Stimulated activated CD8-positive, alpha-beta memory T cell treated with anti-CD3 and anti-CD28 coated beads, Interleukin-12 subunit alpha, Interleukin-12 subunit beta, amount 100 ng/mL, for 4 hours (primary cell): ENCODE data around the gene SNCB.

Experiments
- DNase-seq: peaks from one replicate; pipeline ENCODE4 v3.0.0-alpha.2; 2020; ENCODE audit warnings: low read depth

SNCB gene

GRCh38 chr5:176629853-176630680 lies at the start of gene SNCB, which contains the start of gene EIF4E1B:
Gene SNCB, minus strand, starts transcription at chr5:176630534. Its CDS starts 880 bp downstream, at chr5:176629654.
Gene EIF4E1B, plus strand, starts transcription at chr5:176630675. Its CDS starts 12,113 bp downstream, at chr5:176642788.
- DNase-seq = peak; percentile 41

- DNase-seq = no peak
Measured at GRCh38 chr5:176679365-176680225, 49.3 kb upstream of the SNCB start.

- no peak for DNase-seq
Measured at GRCh38 chr5:176678584-176678983, 48.2 kb upstream of the SNCB start.

GRCh38 chr5:176677209-176677939 lies 47.0 kb upstream of the SNCB start:
- no peak for DNase-seq

- DNase-seq = no peak
Measured at GRCh38 chr5:176676361-176676824, 46.1 kb upstream of the SNCB start.

GRCh38 chr5:176675676-176676360 lies 45.5 kb upstream of the SNCB start:
- no peak for DNase-seq

- no peak for DNase-seq
Measured at GRCh38 chr5:176674799-176675198, 44.5 kb upstream of the SNCB start.

GRCh38 chr5:176673651-176674583 lies 43.6 kb upstream of the SNCB start:
- DNase-seq = no peak

GRCh38 chr5:176671890-176672747 lies 41.8 kb upstream of the SNCB start:
- no peak for DNase-seq

GRCh38 chr5:176671399-176671798 lies 41.1 kb upstream of the SNCB start:
- DNase-seq = no peak

- DNase-seq = no peak
Measured at GRCh38 chr5:176670449-176670848, 40.1 kb upstream of the SNCB start.

GRCh38 chr5:176667637-176668036 lies 37.3 kb upstream of the SNCB start:
- no peak for DNase-seq

- no peak for DNase-seq
Measured at GRCh38 chr5:176665517-176665916, 35.2 kb upstream of the SNCB start.

- no peak for DNase-seq
Measured at GRCh38 chr5:176664886-176665285, 34.6 kb upstream of the SNCB start.

GRCh38 chr5:176664479-176664878 lies 34.1 kb upstream of the SNCB start:
- no peak for DNase-seq

GRCh38 chr5:176663566-176663965 lies 33.2 kb upstream of the SNCB start:
- no peak for DNase-seq

GRCh38 chr5:176662371-176663333 lies 32.3 kb upstream of the SNCB start:
- DNase-seq = no peak

GRCh38 chr5:176661676-176662075 lies 31.3 kb upstream of the SNCB start:
- DNase-seq = no peak
